HepG2 (cell line): ENCODE results near the gene ZC3H4.

ENCODE experiments used
- MAFK ChIP-seq, 2 experiments: IDR thresholded peaks in 1 of 2; conservative IDR thresholded peaks in 1 of 2; 2 replicates each; pipeline ENCODE4 v1.6.1; 2011; ENCODE audit warnings: improper control_type of control experiment in 2 of 2, low read length in 2 of 2
- POLR2A ChIP-seq, 2 experiments: IDR thresholded peaks; 2 replicates each; pipeline ENCODE4 v1.6.1; 2011; ENCODE audit warnings: low read depth in 2 of 2, low read length in 2 of 2, mild to moderate bottlenecking in 1 of 2, moderate library complexity in 1 of 2; ENCODE audit not compliant: insufficient read depth in 1 of 2
- WIZ ChIP-seq: sonication (generic); formaldehyde crosslinking; IDR thresholded peaks from 2 replicates; pipeline ENCODE4 v1.5.1; 2020; ENCODE audit warnings: mild to moderate bottlenecking, missing genetic modification reagents
- ZXDC ChIP-seq: sonication (generic); formaldehyde crosslinking; IDR thresholded peaks from 2 replicates; pipeline ENCODE4 v1.5.0; 2020; ENCODE audit warnings: mild to moderate bottlenecking, missing genetic modification reagents

- TF ChIP-seq ZXDC (CRISPR knock-in tag) (no peak), MAFK (conservative IDR thresholded peaks at IDR 0.05 in 1 of 2, IDR thresholded peaks at IDR 0.05 in 1 of 2; ENCODE audit: low read length in 2 of 2) (no peak), WIZ (CRISPR knock-in tag) (no peak), POLR2A (IDR thresholded peaks at IDR 0.05; ENCODE audit: insufficient read depth in 1 of 2, low read depth in 2 of 2, low read length in 2 of 2) (no peak)
Measured at GRCh38 chr19:47144630-47145029, 31.1 kb upstream of the ZC3H4 start.
